Aorta (tissue), 5 donors: Measurements from ENCODE around the gene DLG1. TPM values are rescaled to one million over a fixed set of nuclear protein-coding genes. Genes with fewer than 3 reads are reported as not detected.

Source experiments
- ATAC-seq: fragments of 200-7000 bp; cut with Tn5 transposase; one replicate; pipeline ENCODE4 v1.9.1; 2022; ENCODE audit warnings: moderate library complexity; ENCODE audit not compliant: low FRiP score
- DNase-seq, 2 donors: peaks; one replicate each; pipeline ENCODE4 v3.0.0-alpha.2; 2020
- H3K27ac ChIP-seq, 2 donors: one replicate each; pipeline ENCODE4 v1.5.1; 2013; ENCODE audit warnings: low read length in 2 of 2, mild to moderate bottlenecking in 2 of 2, moderate library complexity in 2 of 2, control low read depth in 1 of 2, inconsistent platforms in 1 of 2, low read depth in 1 of 2
- H3K27me3 ChIP-seq, 2 donors: one replicate each; pipeline ENCODE4 v1.6.1; 2013; ENCODE audit warnings: control low read depth in 1 of 2, low read length in 1 of 2, mild to moderate bottlenecking in 1 of 2, moderate library complexity in 1 of 2; ENCODE audit not compliant: insufficient read depth in 2 of 2, control insufficient read depth in 1 of 2
- H3K36me3 ChIP-seq, 2 donors: one replicate each; pipeline ENCODE4 v1.6.1; 2013; ENCODE audit warnings: control low read depth in 1 of 2, low read length in 1 of 2, mild to moderate bottlenecking in 1 of 2; ENCODE audit not compliant: insufficient read depth in 2 of 2, control insufficient read depth in 1 of 2
- H3K4me1 ChIP-seq, 2 donors: one replicate each; pipeline ENCODE4 v1.6.1; 2013; ENCODE audit warnings: low read length in 2 of 2, control low read depth in 1 of 2, mild to moderate bottlenecking in 1 of 2, moderate library complexity in 1 of 2; ENCODE audit not compliant: insufficient read depth in 2 of 2, control insufficient read depth in 1 of 2
- H3K4me3 ChIP-seq, 2 donors: one replicate each; pipeline ENCODE4 v1.5.1; 2013; ENCODE audit warnings: low read length in 2 of 2, control low read depth in 1 of 2, mild to moderate bottlenecking in 1 of 2
- H3K9me3 ChIP-seq: one replicate; pipeline ENCODE4 v1.6.1; 2013; ENCODE audit warnings: mild to moderate bottlenecking, low read length; ENCODE audit not compliant: control insufficient read depth
- WGBS, 2 donors: extraction: QIAGEN DNeasy Blood & Tissue Kit; methylation state at CpG; one replicate each; pipeline ENCODE4 v1.1.7; 2013; 5-methylcytosine and 5-hydroxymethylcytosine counted together
- intact Hi-C, 2 donors: fragments of 100-400 bp; cut with DNase I; formaldehyde crosslinking; loops; one replicate each; pipeline versions ENCODE4 v1.14.2 to v1.15.0; 2022
- polyA plus RNA-seq, 2 donors: library from polyadenylated mRNA; stranded (reverse); fragments of 200-250 nt; gene quantifications; one replicate each; pipeline ENCODE4 v1.2.3, GENCODE V29; 2013
- total RNA-seq, 2 donors: library from RNA; stranded (reverse); fragmentation: NEBNext Ultra II Directional; extraction: Animal tissue kit (Norgen Biotek cat#: 25700); gene quantifications; one replicate each; pipeline ENCODE4 v1.2.1, GENCODE V29; 2021
- donor health status: healthy with polysubstance abuse.
- donor health status: Bipolar disorder and iron deficiency.
- donor health status: DM: no; HTN: no; CAD: no.
- donor health status: DM: no; HTN: no; CAD: no.
- donor health status: DM: yes; HTN: yes; CAD: no.

Gene DLG1
- total and polyA plus RNA-seq, 4 donors, result 21.2 to 100 (median 51.9) TPM

DNA sequence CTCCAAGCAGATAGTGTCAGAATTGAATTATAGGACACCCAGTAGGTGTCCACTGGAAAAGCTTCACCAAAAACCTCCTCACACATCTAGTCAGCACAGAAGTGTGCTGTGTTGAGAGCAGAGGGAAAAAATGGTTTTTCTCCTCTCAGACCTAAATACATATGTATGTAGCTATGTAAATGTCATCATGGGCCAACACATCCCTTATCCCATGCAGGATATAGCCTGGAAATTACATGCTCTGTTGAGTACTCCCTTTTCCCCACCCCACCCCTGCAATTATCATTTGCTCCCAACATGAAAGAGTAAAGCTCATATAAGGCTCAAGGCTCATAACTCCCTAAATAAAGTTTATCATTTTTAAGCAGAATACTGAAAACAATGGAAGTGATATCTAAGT is 35.7 kb downstream of the DLG1 start:
- no peaks in the 10 kb centered on the region for H3K4me1 ChIP-seq
- H3K4me3 ChIP-seq, result no peak overlapping the region
- ATAC-seq (no peak), DNase-seq (no peak)
- peaks cover 2 to 3% of the 10 kb centered on the region in 2 donors for H3K36me3 ChIP-seq
- no peak overlapping the region for H3K27ac ChIP-seq
- H3K27me3 ChIP-seq, result no peaks in the 10 kb centered on the region
- no peaks in the 10 kb centered on the region for H3K9me3 ChIP-seq
- intact Hi-C loops, result no loop called here

GRCh38 chr3:197261164-197261509 is 37.3 kb downstream of the DLG1 start:
- 99 to 100% methylated on average over 1 of the region's 1 CpG for WGBS, 2 donors
- Histone ChIP-seq H3K9me3 (no peaks in the 10 kb centered on the region), H3K27ac (no peak overlapping the region), H3K36me3 (peaks cover 0 to 3% of the 10 kb centered on the region in 2 donors), H3K4me3 (no peak overlapping the region), H3K4me1 (no peaks in the 10 kb centered on the region), H3K27me3 (no peaks in the 10 kb centered on the region)
- intact Hi-C loops, result no loop called here
- no peak for DNase-seq
- no peak for ATAC-seq

DNA sequence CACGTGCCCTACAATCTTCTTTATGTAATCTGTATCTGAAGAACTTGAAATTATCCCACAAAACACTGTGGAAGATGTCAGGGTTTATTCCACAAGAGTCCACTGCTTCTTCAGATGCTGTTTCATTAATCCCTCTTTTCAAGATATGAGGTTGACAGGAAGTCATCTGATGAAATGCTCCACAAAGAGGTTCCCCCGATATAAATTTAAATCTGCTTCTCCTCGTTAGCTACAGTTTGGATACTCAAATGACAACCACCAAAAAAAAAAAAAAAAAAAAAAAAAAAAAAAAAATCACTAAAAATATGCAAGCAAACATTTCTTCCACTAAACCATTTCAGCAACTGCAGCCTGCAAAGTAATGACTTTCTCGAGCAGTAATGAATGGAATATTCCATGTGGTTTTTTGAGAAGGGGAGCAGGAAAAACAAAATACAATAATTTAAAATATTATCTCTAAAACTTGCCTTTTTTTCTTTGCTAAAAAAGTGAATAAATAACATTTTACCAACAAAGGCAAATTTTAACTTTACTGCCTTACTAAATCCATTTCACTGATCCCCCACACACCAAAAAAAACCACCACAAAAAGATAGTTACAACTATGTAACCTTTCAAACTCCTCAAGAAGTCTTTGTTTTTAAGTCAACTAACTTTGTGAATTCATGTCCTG is 37.8 kb downstream of the DLG1 start:
- H3K36me3 ChIP-seq, result peaks cover 0 to 3% of the 10 kb centered on the region in 2 donors
- intact Hi-C loops, result no loop called here
- 83 to 84% methylated on average over 4 of the region's 4 CpGs for WGBS, 2 donors
- H3K27me3 ChIP-seq, result no peaks in the 10 kb centered on the region
- H3K27ac ChIP-seq, result no peak overlapping the region
- H3K4me3 ChIP-seq, result no peak overlapping the region
- H3K4me1 ChIP-seq, result no peaks in the 10 kb centered on the region
- ATAC-seq (no peak), DNase-seq (no peak)
- H3K9me3 ChIP-seq, result no peaks in the 10 kb centered on the region

GRCh38 chr3:197259096-197259495 is 39.3 kb downstream of the DLG1 start:
- 80 to 84% methylated on average over 2 of the region's 2 CpGs for WGBS, 2 donors
- Histone ChIP-seq H3K4me3 (no peak overlapping the region), H3K27me3 (no peaks in the 10 kb centered on the region), H3K27ac (no peak overlapping the region), H3K36me3 (peaks cover 0 to 3% of the 10 kb centered on the region in 2 donors), H3K4me1 (no peaks in the 10 kb centered on the region), H3K9me3 (no peaks in the 10 kb centered on the region)
- DNase-seq, result no peak
- intact Hi-C loops, result no loop called here
- no peak for ATAC-seq

DNA sequence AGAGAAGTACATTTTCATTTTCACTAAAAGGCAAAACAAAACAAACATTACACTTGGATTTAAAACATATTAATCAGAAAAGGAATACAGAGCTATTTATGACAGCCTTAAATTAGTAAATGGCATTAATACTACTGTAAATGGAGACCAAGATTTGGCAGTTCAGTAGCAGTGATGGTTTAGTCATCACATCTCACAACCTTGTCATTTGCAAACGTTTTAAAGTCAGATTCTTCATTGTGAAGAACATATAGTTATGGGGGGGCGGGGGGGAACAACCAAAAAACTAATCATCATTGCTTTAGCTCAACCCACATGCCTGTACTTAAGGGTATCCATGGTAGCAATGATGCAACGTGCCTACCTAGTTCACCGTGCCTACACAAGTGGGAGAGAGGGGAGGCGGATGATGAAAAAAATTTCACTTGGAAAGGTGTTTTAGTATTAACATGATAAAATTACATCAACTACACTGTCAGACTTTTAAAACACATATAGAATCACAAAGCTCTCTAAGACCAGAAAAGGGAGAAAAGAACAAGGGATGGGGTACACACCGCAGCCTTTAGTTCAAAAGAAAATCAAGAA is 40.1 kb downstream of the DLG1 start:
- WGBS, 2 donors, result 57 to 67% methylated on average over 6 of the region's 6 CpGs
- intact Hi-C loops, result no loop called here
- Histone ChIP-seq H3K27ac (no peak overlapping the region), H3K4me3 (no peak overlapping the region), H3K36me3 (peaks cover 0 to 3% of the 10 kb centered on the region in 2 donors), H3K27me3 (no peaks in the 10 kb centered on the region), H3K4me1 (no peaks in the 10 kb centered on the region), H3K9me3 (no peaks in the 10 kb centered on the region)
- ATAC-seq, result no peak
- no peak for DNase-seq

DNA sequence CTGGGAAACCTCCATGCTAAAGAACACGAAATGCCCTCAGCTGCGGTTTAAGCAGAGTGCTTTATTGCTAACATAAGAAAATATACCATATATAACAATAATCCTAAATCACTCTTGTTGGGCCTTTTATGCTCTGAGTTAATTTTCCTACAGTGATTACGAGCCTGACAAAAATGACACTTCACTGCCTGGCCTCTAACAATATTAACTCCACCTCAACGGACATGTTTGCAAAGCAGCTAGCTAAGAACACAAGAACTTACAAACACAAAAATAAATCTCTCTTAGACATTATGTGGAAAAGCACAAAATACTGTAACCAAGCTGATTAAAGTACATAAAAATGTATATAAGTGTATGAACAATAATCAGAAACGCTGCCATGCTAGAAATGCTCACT is 40.7 kb downstream of the DLG1 start:
- Histone ChIP-seq H3K36me3 (peaks cover 0 to 1% of the 10 kb centered on the region in 2 donors), H3K27ac (no peak overlapping the region), H3K4me3 (no peak overlapping the region), H3K27me3 (no peaks in the 10 kb centered on the region), H3K4me1 (no peaks in the 10 kb centered on the region), H3K9me3 (no peaks in the 10 kb centered on the region)
- intact Hi-C loops, result loop anchor here (2.0 kb wide), 2 partner anchors 251 to 253 kb away; no protein-coding TSS in a partner anchor
- WGBS, 2 donors, result 80 to 81% methylated on average over 5 of the region's 5 CpGs
- no peak for DNase-seq
- no peak for ATAC-seq

DNA sequence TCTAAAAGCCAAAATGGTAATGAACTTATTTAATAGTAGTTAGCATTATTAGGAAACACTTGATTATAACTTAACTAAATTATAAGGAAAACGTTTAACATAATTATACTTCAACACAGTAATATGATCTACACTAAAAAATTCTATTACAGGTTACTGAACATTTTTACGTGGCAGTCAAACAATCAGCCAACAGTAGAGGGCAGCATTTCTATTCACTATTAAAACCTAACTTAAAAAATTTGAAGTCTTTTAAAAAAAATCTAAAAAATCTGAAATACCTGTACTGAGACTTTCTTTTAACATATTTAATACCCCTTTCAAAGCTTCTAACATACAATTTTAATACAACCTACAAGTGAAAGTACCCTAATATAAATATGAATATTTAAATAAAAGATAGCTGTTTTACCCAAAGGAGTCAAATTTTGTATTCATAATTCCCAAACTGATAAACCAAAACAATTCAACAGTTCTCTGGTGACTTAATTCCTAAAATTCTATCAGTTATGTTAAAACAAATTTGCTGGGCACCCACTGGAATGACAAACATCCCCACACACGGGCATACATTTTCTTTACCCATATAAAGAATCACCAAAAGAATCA is 41.5 kb downstream of the DLG1 start:
- no peaks in the 10 kb centered on the region for H3K9me3 ChIP-seq
- H3K36me3 ChIP-seq, result no peaks in the 10 kb centered on the region
- H3K27ac ChIP-seq, result no peak overlapping the region
- 4 to 7% methylated on average over 3 of the region's 3 CpGs for WGBS, 2 donors
- intact Hi-C loops, result loop anchor here (2.0 kb wide), 2 partner anchors 252 to 254 kb away; no protein-coding TSS in a partner anchor
- H3K27me3 ChIP-seq, result no peaks in the 10 kb centered on the region
- H3K4me3 ChIP-seq, result no peak overlapping the region
- no peaks in the 10 kb centered on the region for H3K4me1 ChIP-seq
- no peak for ATAC-seq
- no peak for DNase-seq

GRCh38 chr3:197256104-197256503 is 42.3 kb downstream of the DLG1 start:
- no peak overlapping the region for H3K27ac ChIP-seq
- no peaks in the 10 kb centered on the region for H3K27me3 ChIP-seq
- H3K36me3 ChIP-seq, result no peaks in the 10 kb centered on the region
- no peaks in the 10 kb centered on the region for H3K4me1 ChIP-seq
- WGBS, 2 donors, result 83% methylated on average over 4 of the region's 4 CpGs
- H3K9me3 ChIP-seq, result no peaks in the 10 kb centered on the region
- ATAC-seq, result no peak
- DNase-seq, result no peak
- intact Hi-C loops, result loop anchor here (2.0 kb wide), 2 partner anchors 253 to 255 kb away; no protein-coding TSS in a partner anchor
- no peak overlapping the region for H3K4me3 ChIP-seq
